GM12878 (cell line): ENCODE results near the gene ZNF174. TPM values are rescaled to one million over a fixed set of nuclear protein-coding genes. Genes with fewer than 3 reads are reported as not detected.

Source experiments
- ATAC-seq: fragments of 200-7000 bp; cut with Tn5 transposase; 3 replicates; pipeline ENCODE4 v1.9.1; 2020; ENCODE audit warnings: mild to moderate bottlenecking, moderate library complexity
- BruUV-seq: library from RNA; stranded (reverse); fragments of 400-500 nt; replicated peaks from 2 replicates; lab custom pipeline; 2021; lab: Mats Ljungman, UMichigan
- CTCF ChIA-PET: fragments of 300-600 bp; sonication (Branson Sonifier 250); formaldehyde crosslinking; extraction: SDS; loops from one replicate; lab custom pipeline; 2021; ENCODE audit warnings: inconsistent platforms; lab: Yijun Ruan, JAX
- POLR2A ChIA-PET: fragments of 350-600 bp; formaldehyde crosslinking; extraction: SDS; loops from one replicate; lab custom pipeline; 2021; ENCODE audit warnings: inconsistent platforms; lab: Charles Lee
- RAD21 ChIA-PET: fragments of 300-600 bp; sonication (Branson Sonifier 250); formaldehyde crosslinking; loops from one replicate; lab custom pipeline; 2023; ENCODE audit warnings: antibody characterized with exemption; ENCODE audit not compliant: unreplicated experiment; lab: Charles Lee
- SMC1A ChIA-PET: fragments of 300-600 bp; sonication (Branson Sonifier 250); formaldehyde crosslinking; loops from one replicate; lab custom pipeline; 2023; ENCODE audit not compliant: unreplicated experiment, uncharacterized antibody; lab: Charles Lee
- DNase-seq: peaks from one replicate; pipeline ENCODE4 v3.0.0-alpha.2; 2011; ENCODE audit warnings: low read depth, low spot score
- FAIRE-seq: peaks from 3 replicates; lab custom pipeline; 2011; peaks lifted over from hg19 to GRCh38; lab: Jason Lieb, UNC
- H2AFZ ChIP-seq: 2 replicates; pipeline ENCODE4 v1.6.0; 2011; ENCODE audit warnings: low read depth, low read length, control low read depth; ENCODE audit not compliant: control insufficient read depth
- H3K27ac ChIP-seq: 2 replicates; pipeline ENCODE4 v1.5.1; 2011; ENCODE audit warnings: control low read depth; ENCODE audit not compliant: control insufficient read depth, insufficient read depth
- H3K27me3 ChIP-seq, 2 experiments: replicated peaks in 1 of 2; 2 replicates each; pipeline versions ENCODE4 v1.6.0 to v1.6.1; 2011; ENCODE audit warnings: low read length in 1 of 2; ENCODE audit not compliant: control insufficient read depth in 2 of 2, insufficient read depth in 2 of 2
- H3K36me3 ChIP-seq, 2 experiments: 2 replicates each; pipeline ENCODE4 v1.5.1; 2011; ENCODE audit warnings: low read length in 1 of 2; ENCODE audit not compliant: control insufficient read depth in 2 of 2, insufficient read depth in 2 of 2
- H3K4me1 ChIP-seq: 2 replicates; pipeline ENCODE4 v1.6.1; 2011; ENCODE audit warnings: mild to moderate bottlenecking, low read length, moderate library complexity, mixed read lengths; ENCODE audit not compliant: control insufficient read depth, insufficient read depth
- H3K4me2 ChIP-seq: 2 replicates; pipeline ENCODE4 v1.6.0; 2011; ENCODE audit warnings: control low read depth; ENCODE audit not compliant: control insufficient read depth, insufficient read depth
- H3K4me3 ChIP-seq: fragments of 200-600 bp; sonication (generic); 2 replicates; pipeline ENCODE4 v1.5.1; 2016
- H3K79me2 ChIP-seq: 2 replicates; pipeline ENCODE4 v1.6.0; 2011; ENCODE audit warnings: low read length; ENCODE audit not compliant: control insufficient read depth, insufficient read depth
- H3K9ac ChIP-seq: 2 replicates; pipeline ENCODE4 v1.8.0; 2011; ENCODE audit warnings: low read length, control low read depth, mixed read lengths; ENCODE audit not compliant: control insufficient read depth, insufficient read depth
- H3K9me3 ChIP-seq: replicated peaks from 3 replicates; pipeline ENCODE4 v1.5.1; 2011; ENCODE audit warnings: mild to moderate bottlenecking, low read length; ENCODE audit not compliant: control insufficient read depth, insufficient read depth
- H4K20me1 ChIP-seq: 2 replicates; pipeline ENCODE4 v1.6.0; 2011; ENCODE audit not compliant: control insufficient read depth, insufficient read depth
- CBX3 ChIP-seq: fragments of 200-600 bp; sonication (generic); IDR thresholded peaks from 2 replicates; pipeline ENCODE4 v1.6.1; 2016; ENCODE audit warnings: low read depth, borderline replicate concordance
- CBX5 ChIP-seq: sonication (generic); IDR thresholded peaks from 2 replicates; pipeline ENCODE4 v1.6.1; 2016; ENCODE audit warnings: low read depth, moderate library complexity, mild to moderate bottlenecking, inconsistent platforms
- EGR1 ChIP-seq, 2 experiments: IDR thresholded peaks; 1 replicate in 1 of 2; 2 replicates in 1 of 2; pipeline ENCODE4 v1.6.1; 2011 to 2012; ENCODE audit warnings: low read depth in 2 of 2, low read length in 2 of 2, borderline replicate concordance in 1 of 2, mild to moderate bottlenecking in 1 of 2, moderate library complexity in 1 of 2
- ELK1 ChIP-seq: IDR thresholded peaks from 2 replicates; pipeline ENCODE4 v1.6.1; 2012; ENCODE audit warnings: low read depth, low read length, improper control_type of control experiment
- KLF5 ChIP-seq: fragments of 450-650 bp; IDR thresholded peaks from 2 replicates; pipeline ENCODE4 v1.6.1; 2014; ENCODE audit warnings: mild to moderate bottlenecking; ENCODE audit not compliant: partially characterized antibody
- MLLT1 ChIP-seq: fragments of 450-650 bp; IDR thresholded peaks from 2 replicates; pipeline ENCODE4 v1.6.1; 2016; ENCODE audit warnings: mild to moderate bottlenecking
- ZNF217 ChIP-seq: fragments of 450-650 bp; IDR thresholded peaks from 2 replicates; pipeline ENCODE4 v1.6.1; 2017; ENCODE audit warnings: antibody characterized with exemption, mild to moderate bottlenecking
- WGBS: methylation state at CpG from one replicate; pipeline ENCODE4 v1.1.6; 2016; ENCODE audit warnings: low lambda C conversion rate; ENCODE audit not compliant: insufficient replicate concordance, insufficient coverage; ENCODE audit errors: missing lambda C conversion rate; 5-methylcytosine and 5-hydroxymethylcytosine counted together
- in situ Hi-C: fragments of 300-500 bp; cut with MboI; formaldehyde crosslinking; loops from 9 replicates; pipeline ENCODE4 v1.14.3; 2018; ENCODE audit warnings: mixed read lengths
- intact Hi-C: fragments of 100-400 bp; cut with micrococcal nuclease; formaldehyde crosslinking; loops from one replicate; pipeline ENCODE4 v1.14.2; 2022; ENCODE audit not compliant: unreplicated experiment
- polyA plus RNA-seq, 11 experiments: library from polyadenylated mRNA; depleted of rRNA in 4 of 11; unstranded in 6 of 11; stranded (reverse) in 5 of 11; fragments of >200 nt; fragmentation: Nextera tagmentation in 4 of 11; fragmentation: Illumina TruSeq in 1 of 11; extraction: Ambion mirVana in 4 of 11; extraction: Trizol in 1 of 11; gene quantifications; 1 replicate in 1 of 11; 2 replicates in 10 of 11; pipeline versions ENCODE4 v1.2.1 to v1.2.3, GENCODE V29; 2011 to 2016; ENCODE audit warnings: inconsistent platforms in 2 of 11, missing spikeins in 2 of 11, low read depth in 1 of 11
- total RNA-seq, 4 experiments: library from RNA; depleted of rRNA in 3 of 4; stranded (reverse); fragments of >200 nt in 3 of 4; fragmentation: Illumina TruSeq in 1 of 4; extraction: Trizol in 1 of 4; gene quantifications; 2 replicates each; pipeline versions ENCODE4 v1.2.1 to v1.2.3, GENCODE V29; 2013 to 2021
- TF ChIP-seq, protein P1 (sequence below): fragments of 450-650 bp; IDR thresholded peaks from 2 replicates; pipeline ENCODE4 v1.6.1; 2017; ENCODE audit warnings: low read depth, mild to moderate bottlenecking, moderate library complexity

The ZNF174 gene
- total and polyA plus RNA-seq, 10 of the 15 experiments (the other 5 are each of a cell fraction or from before 2014, with no cell fraction given): 3.0 to 14.3 (median 10.1) TPM

DNA sequence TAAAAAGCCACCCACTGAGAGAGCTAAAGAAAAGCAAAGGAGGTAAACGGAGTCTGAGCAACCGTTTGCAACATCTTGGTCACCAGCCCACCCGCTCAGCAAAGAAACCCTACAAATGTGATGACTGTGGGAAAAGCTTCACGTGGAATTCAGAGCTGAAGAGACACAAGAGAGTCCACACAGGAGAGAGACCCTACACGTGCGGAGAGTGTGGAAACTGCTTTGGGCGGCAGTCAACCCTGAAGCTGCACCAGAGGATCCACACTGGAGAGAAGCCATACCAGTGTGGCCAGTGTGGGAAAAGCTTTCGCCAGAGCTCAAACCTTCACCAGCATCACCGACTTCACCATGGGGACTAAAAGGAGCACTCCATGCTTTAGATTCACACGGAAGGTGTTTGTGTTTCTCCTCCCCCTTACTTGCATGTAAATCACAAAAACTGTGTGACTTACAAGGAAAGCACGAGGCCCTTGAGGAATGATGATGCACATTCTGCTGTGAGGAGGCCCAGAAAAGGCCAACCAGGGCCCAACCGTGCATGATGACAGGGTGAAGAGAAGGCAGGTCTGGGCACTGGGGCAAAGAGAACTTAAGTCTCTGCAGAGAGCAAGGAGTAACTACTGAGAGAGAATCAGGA lies 7.7 kb downstream of the ZNF174 start:
- Histone ChIP-seq H3K9ac (no peak overlapping the region), H3K4me2 (no peak overlapping the region), H2AFZ (no peak overlapping the region), H4K20me1 (no peaks in the 10 kb centered on the region), H3K4me3 (no peak overlapping the region), H3K27me3 (no peaks in the 10 kb centered on the region), H3K9me3 (peaks cover 36% of the 10 kb centered on the region), H3K27ac (no peak overlapping the region), H3K79me2 (no peaks in the 10 kb centered on the region)
- FAIRE-seq (no peak), ATAC-seq (no peak), DNase-seq (no peak)
- ChIA-PET SMC1A (interaction anchor here (0.6 kb wide), 1 partner anchor 55 kb away, joined by 3 read pairs; no protein-coding TSS in a partner anchor), POLR2A (no interaction called here)
- intact Hi-C loops: loop anchor here (10.0 kb wide), 2 partner anchors 96 to 124 kb away; partner anchors contain the start of genes CLUAP1 and ZNF263
- WGBS: 92% methylated on average over 12 of the region's 12 CpGs
- no TSS peak for BruUV-seq
- 0 out of 2 replicates have a peak, but pooled peaks have one; percentile 33 for TF ChIP-seq MLLT1
- TF ChIP-seq KLF5: peak; percentile 95
- TF ChIP-seq ZNF217: peak; percentile 70; the same call in 1 of the 2 replicates
- TF ChIP-seq CBX5: peak; percentile 100
- TF ChIP-seq CBX3: no peak
- TF ChIP-seq EGR1 (IDR thresholded peaks at IDR 0.05; ENCODE audit: borderline replicate concordance in 1 of 2, low read depth in 2 of 2, low read length in 2 of 2): no peak
- TF ChIP-seq ELK1: no peak
- TF ChIP-seq, protein P1, sequence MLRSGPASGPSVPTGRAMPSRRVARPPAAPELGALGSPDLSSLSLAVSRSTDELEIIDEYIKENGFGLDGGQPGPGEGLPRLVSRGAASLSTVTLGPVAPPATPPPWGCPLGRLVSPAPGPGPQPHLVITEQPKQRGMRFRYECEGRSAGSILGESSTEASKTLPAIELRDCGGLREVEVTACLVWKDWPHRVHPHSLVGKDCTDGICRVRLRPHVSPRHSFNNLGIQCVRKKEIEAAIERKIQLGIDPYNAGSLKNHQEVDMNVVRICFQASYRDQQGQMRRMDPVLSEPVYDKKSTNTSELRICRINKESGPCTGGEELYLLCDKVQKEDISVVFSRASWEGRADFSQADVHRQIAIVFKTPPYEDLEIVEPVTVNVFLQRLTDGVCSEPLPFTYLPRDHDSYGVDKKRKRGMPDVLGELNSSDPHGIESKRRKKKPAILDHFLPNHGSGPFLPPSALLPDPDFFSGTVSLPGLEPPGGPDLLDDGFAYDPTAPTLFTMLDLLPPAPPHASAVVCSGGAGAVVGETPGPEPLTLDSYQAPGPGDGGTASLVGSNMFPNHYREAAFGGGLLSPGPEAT: no peak
- TF ChIP-seq, all 136 proteins: peak for 4
- ChIA-PET RAD21 (no interaction called here), CTCF (no interaction called here)
- Histone ChIP-seq H3K36me3 (peaks cover 2 to 11% of the 10 kb centered on the region in 2 experiments), H3K4me1 (no peaks in the 10 kb centered on the region)
- in situ Hi-C loops: no loop called here
